Measurements from ENCODE around the gene NDUFS1.
A peak's percentile ranks its signal among the peaks of the same experiment; 100 is the strongest.
"Not testable (repeated sequence)": the region's sequence is repeated elsewhere in the genome, so short reads cannot be mapped to it uniquely, and the experiment has no call there.

Gene NDUFS1

DNA sequence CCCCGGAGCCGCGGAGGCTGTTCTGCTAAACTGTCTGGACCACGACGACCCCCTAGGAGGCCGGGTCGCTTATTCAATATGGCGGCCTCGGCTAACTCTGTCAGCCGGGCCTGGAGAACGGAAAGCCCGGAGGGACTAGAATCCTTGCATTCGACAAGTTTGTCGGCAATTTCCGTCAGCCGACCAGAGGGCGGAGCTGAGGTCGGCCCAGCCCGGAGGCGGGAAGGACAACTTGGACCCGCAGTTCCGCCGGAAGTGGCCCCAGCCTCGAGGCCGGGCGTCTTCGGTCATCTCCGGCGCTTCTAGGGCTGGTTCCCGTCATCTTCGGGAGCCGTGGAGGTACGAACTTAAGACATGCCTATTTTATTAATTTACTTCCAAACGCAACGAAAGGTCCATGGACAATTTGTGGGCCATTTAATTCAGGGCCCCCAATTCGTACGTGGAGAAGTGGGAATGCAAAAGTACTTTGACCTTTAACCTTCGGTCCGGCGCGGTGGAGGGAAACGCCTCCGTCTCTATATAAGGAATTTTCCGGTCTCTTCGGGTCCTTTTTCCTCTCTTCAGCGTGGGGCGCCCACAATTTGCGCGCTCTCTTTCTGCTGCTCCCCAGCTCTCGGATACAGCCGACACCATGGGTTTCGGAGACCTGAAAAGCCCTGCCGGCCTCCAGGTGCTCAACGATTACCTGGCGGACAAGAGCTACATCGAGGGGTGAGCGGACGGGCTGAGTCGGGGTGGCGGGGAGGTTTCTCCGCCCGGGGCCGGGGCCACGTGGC lies at the start of gene NDUFS1, which contains the start of gene EEF1B2:
Gene NDUFS1, minus strand, starts transcription at position 99 of the 779 bp plus-strand sequence. CDS start 5,766 bp downstream, outside the sequence.
Gene EEF1B2, plus strand, starts transcription at position 550 of the 779 bp plus-strand sequence. Its CDS starts 85 bp downstream, at position 635.
- FAIRE-seq: peak; percentile 76
- TF ChIP-seq POLR2A (IDR thresholded peaks at IDR 0.05; ENCODE audit: low read depth, low read length): peak; percentile 39
- DNase-seq (ENCODE audit: insufficient read length, low spot score): peak; percentile 95

DNA sequence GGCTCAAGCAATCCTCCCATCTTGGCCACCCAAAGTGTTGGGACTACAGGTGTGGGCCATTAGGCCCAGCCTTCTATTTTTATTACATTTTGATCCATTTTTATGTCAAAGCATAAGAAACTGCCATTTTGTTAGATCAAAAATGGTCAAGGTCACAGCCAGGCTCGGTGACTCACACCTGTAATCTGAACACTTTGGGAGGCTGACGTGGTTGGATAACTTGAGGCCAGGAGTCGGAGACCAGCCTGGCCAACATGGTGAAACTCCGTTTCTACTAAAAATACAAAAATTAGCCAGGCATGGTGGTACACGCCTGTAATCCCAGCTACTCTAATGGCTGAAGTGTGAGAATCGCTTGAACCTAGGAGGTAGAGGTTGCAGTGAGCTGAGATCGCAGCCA lies 49.7 kb upstream of the NDUFS1 start:
- no peak for TF ChIP-seq POLR2A (IDR thresholded peaks at IDR 0.05; ENCODE audit: low read depth, low read length)
- DNase-seq (ENCODE audit: insufficient read length, low spot score) (no peak), FAIRE-seq (no peak)

DNA sequence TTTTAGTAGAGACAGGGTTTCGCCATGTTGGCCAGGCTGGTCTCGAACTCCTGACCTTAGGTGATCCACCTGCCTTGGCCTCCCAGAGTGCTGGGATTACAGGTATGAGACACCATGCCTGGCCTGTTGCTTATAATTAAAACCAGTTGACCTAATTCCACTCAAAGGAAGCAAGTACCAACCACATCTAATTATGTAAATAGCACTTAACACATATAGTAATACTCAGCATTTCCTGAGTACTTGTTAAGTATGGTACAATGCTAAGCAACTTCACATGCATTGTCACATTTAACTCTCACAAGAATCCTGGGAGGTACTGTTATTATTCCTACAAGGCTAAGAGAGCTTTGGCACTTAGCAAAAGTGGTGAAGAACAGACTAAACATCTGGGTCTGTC lies 48.1 kb upstream of the NDUFS1 start:
- FAIRE-seq; DNase-seq (ENCODE audit: insufficient read length, low spot score): not testable (repeated sequence)

DNA sequence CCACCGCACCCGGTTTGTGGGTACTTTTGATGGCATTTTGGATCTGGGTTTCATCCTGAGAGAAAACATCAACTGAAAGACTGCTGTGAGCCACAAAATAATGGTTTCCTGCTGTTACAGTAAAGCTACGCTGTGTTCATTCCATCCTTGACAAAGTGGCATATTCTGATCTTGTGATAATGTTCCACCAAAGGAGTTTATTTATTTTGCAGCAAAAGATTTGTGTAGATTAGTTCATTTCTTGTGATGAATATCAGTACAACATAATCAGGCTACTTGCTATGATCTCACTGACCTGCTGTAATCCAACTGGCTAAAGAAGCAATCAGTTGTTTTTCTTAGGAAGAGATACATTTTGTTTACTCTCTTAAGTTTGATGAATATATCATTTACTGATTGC lies 45.5 kb upstream of the NDUFS1 start:
- no peak for DNase-seq (ENCODE audit: insufficient read length, low spot score)
- TF ChIP-seq POLR2A (IDR thresholded peaks at IDR 0.05; ENCODE audit: low read depth, low read length): no peak
- no peak for FAIRE-seq

DNA sequence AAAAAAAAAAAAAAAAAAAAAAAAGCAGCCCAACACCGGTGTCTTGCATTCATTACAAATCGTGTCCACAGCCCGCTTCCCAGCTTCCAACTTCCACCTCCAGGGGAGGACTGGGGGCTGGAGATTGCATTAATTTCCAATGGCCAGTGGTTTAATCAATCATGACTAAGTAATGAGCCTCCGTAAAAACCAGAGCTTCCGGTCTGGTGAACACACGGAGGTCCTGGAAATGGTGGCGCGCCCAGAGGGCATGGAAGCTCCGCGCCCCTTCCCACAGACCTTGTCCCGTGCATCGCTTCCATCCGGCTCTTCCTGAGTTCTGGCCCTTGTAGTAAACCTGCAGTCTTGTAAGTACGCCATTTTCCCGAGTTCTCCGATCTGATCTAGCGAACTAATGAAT lies 44.1 kb upstream of the NDUFS1 start:
- TF ChIP-seq POLR2A (IDR thresholded peaks at IDR 0.05; ENCODE audit: low read depth, low read length): no peak
- FAIRE-seq (no peak), DNase-seq (ENCODE audit: insufficient read length, low spot score) (no peak)

DNA sequence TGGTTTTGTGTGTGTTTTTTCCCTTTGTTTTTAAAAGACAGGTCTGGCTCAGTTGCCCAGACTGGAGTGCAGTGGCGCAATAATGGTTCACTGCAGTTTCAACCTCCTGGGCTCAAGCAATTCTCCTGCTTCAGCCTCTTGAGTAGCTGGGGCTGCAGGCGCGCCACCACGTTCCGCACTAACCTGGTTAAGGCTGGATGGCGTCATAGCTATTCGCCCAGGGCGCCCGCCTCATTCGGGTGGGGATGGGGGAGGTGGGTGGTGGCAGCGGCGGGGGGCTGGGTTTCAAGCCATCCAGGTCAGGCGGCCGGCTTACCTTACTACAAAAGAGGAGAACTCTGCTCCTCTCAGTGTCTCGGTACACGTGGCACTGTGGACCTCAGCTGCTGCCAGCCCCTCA lies 43.2 kb upstream of the NDUFS1 start:
- FAIRE-seq (no peak), DNase-seq (ENCODE audit: insufficient read length, low spot score) (no peak)
- TF ChIP-seq POLR2A (IDR thresholded peaks at IDR 0.05; ENCODE audit: low read depth, low read length): no peak

DNA sequence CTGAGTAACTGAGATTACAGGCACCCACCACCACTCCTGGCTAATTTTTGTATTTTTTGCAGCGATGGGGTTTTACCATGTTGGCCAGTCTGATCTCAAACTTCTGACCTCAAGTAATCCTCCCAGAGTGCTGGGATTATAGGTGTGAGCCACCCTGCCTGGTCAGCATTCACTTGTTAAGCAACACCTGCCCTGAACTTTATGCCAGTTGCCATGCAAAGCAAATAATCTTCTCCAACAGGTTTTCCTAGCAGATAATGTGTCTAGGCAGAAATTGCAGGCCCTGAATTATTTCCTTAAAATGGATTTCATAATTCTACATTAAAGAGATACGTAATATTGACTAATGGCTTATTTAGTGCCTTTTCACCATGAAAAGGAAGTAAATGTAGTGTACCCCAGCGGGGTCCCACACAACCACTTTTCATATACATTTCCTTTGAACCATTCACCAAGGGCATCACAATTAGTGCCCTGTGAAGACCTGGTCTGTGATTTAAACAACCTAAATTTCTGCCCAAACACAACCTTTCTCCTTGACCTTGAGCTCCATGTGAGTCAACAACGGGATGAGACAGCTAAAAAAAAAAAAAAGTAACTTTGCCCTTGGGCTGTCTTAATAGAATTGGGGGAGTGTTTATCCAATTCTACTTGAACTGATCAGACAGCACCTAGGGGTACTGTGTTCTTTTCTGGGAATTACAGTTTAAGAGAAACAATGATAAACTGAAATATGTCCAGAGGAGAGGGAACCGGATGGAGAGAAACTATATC lies 42.0 kb upstream of the NDUFS1 start:
- FAIRE-seq (no peak), DNase-seq (ENCODE audit: insufficient read length, low spot score) (no peak)
- TF ChIP-seq POLR2A (IDR thresholded peaks at IDR 0.05; ENCODE audit: low read depth, low read length): no peak

DNA sequence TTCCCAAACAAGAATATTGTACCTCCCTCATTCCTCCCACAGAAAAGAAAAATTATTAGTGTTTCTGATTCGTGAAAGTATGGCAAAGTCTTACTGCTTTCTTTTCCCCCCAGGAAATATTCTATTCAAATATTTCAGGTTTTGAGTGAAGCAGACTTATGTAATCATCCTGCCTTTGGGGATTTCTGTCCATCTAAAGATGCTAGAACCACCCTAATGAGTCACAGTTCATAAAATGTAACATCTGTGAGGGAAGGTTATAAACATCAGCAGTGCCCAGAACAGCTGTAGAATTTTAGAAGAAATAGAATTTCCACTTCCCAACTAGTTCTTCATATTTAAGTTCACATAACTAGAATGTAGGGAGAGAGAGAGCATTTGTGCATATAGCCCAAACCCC lies 39.4 kb upstream of the NDUFS1 start:
- FAIRE-seq (no peak), DNase-seq (ENCODE audit: insufficient read length, low spot score) (no peak)
- no peak for TF ChIP-seq POLR2A (IDR thresholded peaks at IDR 0.05; ENCODE audit: low read depth, low read length)

DNA sequence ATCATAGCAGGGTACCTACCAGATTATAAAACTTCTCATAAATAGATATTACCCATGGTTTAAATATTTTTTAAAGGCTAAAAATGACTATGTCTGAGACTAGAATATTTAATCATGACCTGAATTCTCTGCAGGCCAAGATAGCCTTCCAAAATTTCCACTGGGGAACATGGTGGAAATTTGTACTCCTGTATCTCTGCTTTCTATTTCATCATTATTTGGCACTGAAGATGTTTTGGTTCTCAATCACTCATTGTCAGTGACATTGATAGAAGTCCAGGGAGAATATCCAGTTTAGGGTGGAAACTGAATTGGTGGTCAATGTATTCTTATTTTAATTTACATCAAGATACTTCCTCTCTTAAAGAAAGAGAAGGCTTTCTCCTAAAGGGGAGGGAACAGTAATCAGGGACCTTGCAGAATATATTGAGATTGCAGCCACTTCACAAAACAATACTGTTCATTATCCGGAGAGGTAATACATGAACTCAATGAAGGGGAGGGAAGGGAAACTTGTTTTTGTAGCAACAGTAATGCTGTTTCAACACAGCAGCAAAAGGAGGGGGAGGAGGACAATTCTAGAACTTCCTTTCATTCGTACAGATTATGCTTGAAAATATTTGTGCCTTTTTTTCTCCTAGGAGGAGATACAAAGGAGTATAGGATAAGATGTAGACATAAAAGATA lies 34.6 kb upstream of the NDUFS1 start:
- TF ChIP-seq POLR2A (IDR thresholded peaks at IDR 0.05; ENCODE audit: low read depth, low read length): no peak
- DNase-seq (ENCODE audit: insufficient read length, low spot score) (no peak), FAIRE-seq (no peak)

DNA sequence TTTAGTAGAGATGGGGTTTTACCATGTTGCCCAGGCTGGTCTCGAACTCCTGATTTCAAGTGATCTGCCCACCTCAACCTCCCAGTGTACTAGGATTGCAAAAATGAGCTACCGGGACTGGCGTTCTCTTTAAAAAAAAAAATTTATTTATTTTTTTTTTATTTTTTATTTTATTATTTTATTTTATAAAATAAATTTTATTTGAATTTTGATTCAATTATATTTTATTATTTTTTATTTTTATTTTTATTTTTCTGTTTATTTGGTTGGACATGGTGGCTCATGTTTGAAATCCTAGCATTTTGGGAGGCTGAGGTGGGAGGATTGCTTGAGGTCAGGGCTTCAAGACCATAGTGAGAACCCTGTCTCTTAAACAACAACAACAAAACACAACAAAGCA lies 32.9 kb upstream of the NDUFS1 start:
- FAIRE-seq (no peak), DNase-seq (ENCODE audit: insufficient read length, low spot score) (no peak)
- no peak for TF ChIP-seq POLR2A (IDR thresholded peaks at IDR 0.05; ENCODE audit: low read depth, low read length)

DNA sequence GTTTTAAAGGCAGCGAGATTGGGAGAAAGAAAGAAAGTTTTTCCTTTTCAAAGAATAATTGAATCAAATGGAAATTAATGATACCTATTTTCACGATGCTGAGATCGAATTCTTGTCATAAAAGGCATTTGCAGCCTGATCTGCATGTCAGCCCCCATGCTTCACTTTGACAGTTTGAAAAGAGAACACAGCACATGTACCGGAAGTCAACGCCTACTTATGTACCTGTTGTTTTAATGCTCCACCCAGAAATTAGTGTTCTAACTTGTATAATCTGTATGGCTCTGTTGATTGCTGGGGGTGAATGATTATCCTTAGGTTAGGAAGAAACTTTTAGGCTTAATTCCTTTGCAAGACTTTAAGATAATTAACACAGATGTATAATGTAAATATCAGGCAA lies 31.4 kb upstream of the NDUFS1 start:
- FAIRE-seq (no peak), DNase-seq (ENCODE audit: insufficient read length, low spot score) (no peak)
- TF ChIP-seq POLR2A (IDR thresholded peaks at IDR 0.05; ENCODE audit: low read depth, low read length): no peak

DNA sequence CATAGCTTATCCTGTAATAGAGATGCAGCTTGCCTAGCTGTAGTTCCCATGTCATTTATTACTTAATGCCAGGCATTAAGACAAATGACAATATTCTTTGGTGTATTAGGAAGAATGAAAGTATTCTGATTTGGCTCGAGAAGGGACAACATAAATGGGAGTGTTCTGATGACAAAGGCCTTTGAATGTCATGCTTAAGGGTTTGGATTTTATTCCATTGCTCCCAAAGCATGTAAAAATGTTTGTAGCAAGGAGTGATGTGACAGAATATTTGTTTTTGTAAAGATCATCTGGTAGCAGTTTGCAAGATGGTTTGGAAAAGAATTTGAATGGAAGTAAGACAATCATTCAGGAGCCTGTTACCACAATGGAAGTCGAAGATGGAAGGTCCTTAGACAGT lies 30.9 kb upstream of the NDUFS1 start:
- TF ChIP-seq POLR2A (IDR thresholded peaks at IDR 0.05; ENCODE audit: low read depth, low read length): no peak
- no peak for FAIRE-seq
- DNase-seq (ENCODE audit: insufficient read length, low spot score): no peak

DNA sequence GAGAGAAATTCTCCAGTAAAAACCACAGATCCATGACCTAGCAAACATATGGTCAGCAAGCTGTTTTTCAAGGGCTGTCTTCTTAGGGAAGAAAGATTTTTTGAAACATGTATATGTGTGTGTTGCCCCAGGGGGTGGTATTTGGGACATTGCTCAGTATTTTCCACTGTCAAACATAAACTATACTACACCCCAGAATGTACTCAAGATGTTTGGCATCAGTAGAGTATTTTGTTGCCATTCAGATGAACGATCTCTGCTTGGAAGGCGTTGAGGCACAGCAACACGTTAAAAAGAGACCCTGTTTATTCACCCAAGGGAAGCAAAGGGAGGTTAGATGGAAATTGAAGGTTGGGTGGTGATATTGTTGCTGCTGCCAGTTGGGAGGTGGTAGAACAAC lies 30.4 kb upstream of the NDUFS1 start:
- DNase-seq (ENCODE audit: insufficient read length, low spot score) (no peak), FAIRE-seq (no peak)
- TF ChIP-seq POLR2A (IDR thresholded peaks at IDR 0.05; ENCODE audit: low read depth, low read length): no peak

DNA sequence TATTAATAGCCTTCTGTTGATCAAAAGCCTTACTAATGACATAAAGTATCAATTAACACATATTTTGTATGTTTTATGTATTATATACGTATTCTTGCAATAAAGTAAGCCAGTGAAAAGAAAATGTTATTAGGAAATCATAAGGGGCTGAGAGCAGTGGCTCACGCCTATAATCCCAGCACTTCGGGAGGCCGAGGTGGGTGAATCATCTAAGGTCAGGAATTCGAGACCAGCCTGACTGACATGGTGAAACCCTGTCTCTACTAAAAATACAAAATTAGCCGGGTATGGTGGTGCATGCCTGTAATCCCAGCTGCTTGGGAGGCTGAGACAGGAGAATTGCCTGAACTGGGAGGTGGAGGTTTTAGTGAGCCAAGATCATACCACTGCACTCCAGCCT lies 22.3 kb upstream of the NDUFS1 start:
- DNase-seq (ENCODE audit: insufficient read length, low spot score); FAIRE-seq: not testable (repeated sequence)
